Effector CD8-positive, alpha-beta T cell (primary cell): ENCODE results near the gene CPT1C.
"Not testable (repeated sequence)": the region's sequence is repeated elsewhere in the genome, so short reads cannot be mapped to it uniquely, and the experiment has no call there.

Experiments used
- DNase-seq: peaks from one replicate; lab custom pipeline; 2025; lab: John Stamatoyannopoulos, UW

CPT1C gene

GRCh38 chr19:49704888-49705642, 14.1 kb downstream of the CPT1C start:
- no peak for DNase-seq

GRCh38 chr19:49705919-49706318, 15.0 kb downstream of the CPT1C start:
- no peak for DNase-seq

- DNase-seq: no peak
These were observed 19.5 kb downstream of the CPT1C start for GRCh38 chr19:49710372-49710951.

GRCh38 chr19:49712397-49712859, 21.5 kb downstream of the CPT1C start:
- no peak for DNase-seq

- no peak for DNase-seq
These were observed 22.4 kb downstream of the CPT1C start for GRCh38 chr19:49713236-49713845.

- no peak for DNase-seq
These were observed 25.2 kb downstream of the CPT1C start for GRCh38 chr19:49716154-49716553.

GRCh38 chr19:49718511-49718910, 27.6 kb downstream of the CPT1C start:
- DNase-seq: no peak

GRCh38 chr19:49718991-49719390, 28.1 kb downstream of the CPT1C start:
- DNase-seq: no peak

GRCh38 chr19:49719420-49719819, 28.5 kb downstream of the CPT1C start:
- not testable (repeated sequence) for DNase-seq

GRCh38 chr19:49727217-49728030, 36.5 kb downstream of the CPT1C start:
- DNase-seq: no peak

- DNase-seq: no peak
These were observed 39.2 kb downstream of the CPT1C start for GRCh38 chr19:49730166-49730565.

- DNase-seq: no peak
These were observed 47.4 kb downstream of the CPT1C start for GRCh38 chr19:49738268-49738667.

- no peak for DNase-seq
These were observed 48.2 kb downstream of the CPT1C start for GRCh38 chr19:49739098-49739497.

- DNase-seq: no peak
These were observed 49.0 kb downstream of the CPT1C start for GRCh38 chr19:49739933-49740332.

- DNase-seq: no peak
These were observed 50.4 kb downstream of the CPT1C start for GRCh38 chr19:49741210-49741844.

GRCh38 chr19:49744946-49745381, 54.0 kb downstream of the CPT1C start:
- DNase-seq: no peak

- DNase-seq: peak; percentile 48
These were observed 55.5 kb downstream of the CPT1C start for GRCh38 chr19:49746206-49746958.

- DNase-seq: no peak
These were observed 58.3 kb downstream of the CPT1C start for GRCh38 chr19:49749055-49749716.

GRCh38 chr19:49749771-49750170, 58.9 kb downstream of the CPT1C start:
- no peak for DNase-seq

GRCh38 chr19:49752701-49753100, 61.8 kb downstream of the CPT1C start:
- no peak for DNase-seq
